ENCODE measurements around the gene GTPBP1.

The GTPBP1 gene

DNA sequence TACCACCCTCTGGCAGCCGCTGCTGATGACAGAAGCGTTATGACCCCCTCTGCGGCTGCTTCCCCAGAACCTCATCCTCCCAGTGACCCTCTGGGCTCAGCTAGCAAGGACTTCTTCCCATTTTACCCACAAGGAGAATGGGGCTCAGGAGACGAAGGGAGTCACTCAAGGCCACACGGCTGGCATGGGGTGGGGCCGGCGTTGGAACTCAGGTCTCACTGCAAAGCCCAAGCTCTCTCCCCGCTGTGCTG, 66.8 kb downstream of the GTPBP1 start:
- Histone ChIP-seq H3K4me1 (ENCODE audit: control insufficient read depth, low read length) (no peaks in the 10 kb centered on the region), H3K4me3 (ENCODE audit: low read length) (no peak overlapping the region), H3K27me3 (ENCODE audit: control insufficient read depth, low read length) (no peaks in the 10 kb centered on the region), H3K79me2 (ENCODE audit: control insufficient read depth, low read length) (no peaks in the 10 kb centered on the region), H3K9me3 (ENCODE audit: control insufficient read depth, insufficient read depth, low read length) (no peaks in the 10 kb centered on the region), H3K9me2 (replicated peaks; ENCODE audit: control insufficient read depth, low read length) (no peaks in the 10 kb centered on the region), H3K27ac (ENCODE audit: low read depth, low read length) (no peak overlapping the region), H3K4me2 (ENCODE audit: low read length) (no peak overlapping the region), H4K20me1 (ENCODE audit: control insufficient read depth, insufficient read depth, low read depth, low read length) (no peaks in the 10 kb centered on the region), H3F3A (ENCODE audit: control insufficient read depth, insufficient read depth) (no peaks in the 10 kb centered on the region), H3K36me3 (ENCODE audit: control insufficient read depth, low read length) (no peaks in the 10 kb centered on the region)
- TF ChIP-seq, protein P1, sequence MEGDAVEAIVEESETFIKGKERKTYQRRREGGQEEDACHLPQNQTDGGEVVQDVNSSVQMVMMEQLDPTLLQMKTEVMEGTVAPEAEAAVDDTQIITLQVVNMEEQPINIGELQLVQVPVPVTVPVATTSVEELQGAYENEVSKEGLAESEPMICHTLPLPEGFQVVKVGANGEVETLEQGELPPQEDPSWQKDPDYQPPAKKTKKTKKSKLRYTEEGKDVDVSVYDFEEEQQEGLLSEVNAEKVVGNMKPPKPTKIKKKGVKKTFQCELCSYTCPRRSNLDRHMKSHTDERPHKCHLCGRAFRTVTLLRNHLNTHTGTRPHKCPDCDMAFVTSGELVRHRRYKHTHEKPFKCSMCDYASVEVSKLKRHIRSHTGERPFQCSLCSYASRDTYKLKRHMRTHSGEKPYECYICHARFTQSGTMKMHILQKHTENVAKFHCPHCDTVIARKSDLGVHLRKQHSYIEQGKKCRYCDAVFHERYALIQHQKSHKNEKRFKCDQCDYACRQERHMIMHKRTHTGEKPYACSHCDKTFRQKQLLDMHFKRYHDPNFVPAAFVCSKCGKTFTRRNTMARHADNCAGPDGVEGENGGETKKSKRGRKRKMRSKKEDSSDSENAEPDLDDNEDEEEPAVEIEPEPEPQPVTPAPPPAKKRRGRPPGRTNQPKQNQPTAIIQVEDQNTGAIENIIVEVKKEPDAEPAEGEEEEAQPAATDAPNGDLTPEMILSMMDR (IDR thresholded peaks at IDR 0.05; ENCODE audit: low read depth, low read length, poor library complexity, severe bottlenecking), result no peak
- no peak for TF ChIP-seq EZH2phosphoT487 (IDR thresholded peaks at IDR 0.05; ENCODE audit: borderline replicate concordance, low read length)

DNA sequence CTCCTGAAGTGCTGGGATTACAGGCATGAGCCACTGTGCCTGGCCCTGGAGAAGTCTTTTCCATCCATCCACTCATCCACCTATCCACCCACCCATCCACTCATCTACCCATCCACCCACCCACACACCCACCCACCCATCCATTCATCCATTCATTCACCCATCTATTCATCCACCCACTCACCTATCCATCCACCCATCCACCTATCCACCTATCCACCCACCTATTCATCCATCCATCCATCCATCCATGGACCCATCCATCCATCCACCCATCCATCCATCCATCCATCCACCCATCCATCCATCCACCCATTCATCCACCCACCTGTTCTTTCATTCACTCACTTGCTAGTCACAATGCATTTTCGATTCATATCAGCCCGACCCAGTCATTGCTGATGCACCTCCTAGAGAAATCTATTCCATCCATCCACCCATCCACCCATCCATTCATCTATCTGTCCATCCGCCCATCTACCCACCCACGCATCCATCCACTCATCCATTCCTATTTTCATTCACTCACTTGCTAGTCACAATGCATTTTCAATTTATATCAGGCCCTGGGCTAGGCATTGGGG, 67.7 kb downstream of the GTPBP1 start:
- no peak overlapping the region for H3K4me2 ChIP-seq (ENCODE audit: low read length)
- H3F3A ChIP-seq (ENCODE audit: control insufficient read depth, insufficient read depth), result no peaks in the 10 kb centered on the region
- no peaks in the 10 kb centered on the region for H3K9me2 ChIP-seq (replicated peaks; ENCODE audit: control insufficient read depth, low read length)
- no peaks in the 10 kb centered on the region for H4K20me1 ChIP-seq (ENCODE audit: control insufficient read depth, insufficient read depth, low read depth, low read length)
- no peak overlapping the region for H3K27ac ChIP-seq (ENCODE audit: low read depth, low read length)
- TF ChIP-seq, protein P1 (IDR thresholded peaks at IDR 0.05; ENCODE audit: low read depth, low read length, poor library complexity, severe bottlenecking), result no peak
- TF ChIP-seq EZH2phosphoT487 (IDR thresholded peaks at IDR 0.05; ENCODE audit: borderline replicate concordance, low read length), result no peak
- no peaks in the 10 kb centered on the region for H3K79me2 ChIP-seq (ENCODE audit: control insufficient read depth, low read length)
- no peaks in the 10 kb centered on the region for H3K36me3 ChIP-seq (ENCODE audit: control insufficient read depth, low read length)
- no peaks in the 10 kb centered on the region for H3K9me3 ChIP-seq (ENCODE audit: control insufficient read depth, insufficient read depth, low read length)
- no peak overlapping the region for H3K4me3 ChIP-seq (ENCODE audit: low read length)
- H3K27me3 ChIP-seq (ENCODE audit: control insufficient read depth, low read length), result no peaks in the 10 kb centered on the region
- H3K4me1 ChIP-seq (ENCODE audit: control insufficient read depth, low read length), result no peaks in the 10 kb centered on the region

DNA sequence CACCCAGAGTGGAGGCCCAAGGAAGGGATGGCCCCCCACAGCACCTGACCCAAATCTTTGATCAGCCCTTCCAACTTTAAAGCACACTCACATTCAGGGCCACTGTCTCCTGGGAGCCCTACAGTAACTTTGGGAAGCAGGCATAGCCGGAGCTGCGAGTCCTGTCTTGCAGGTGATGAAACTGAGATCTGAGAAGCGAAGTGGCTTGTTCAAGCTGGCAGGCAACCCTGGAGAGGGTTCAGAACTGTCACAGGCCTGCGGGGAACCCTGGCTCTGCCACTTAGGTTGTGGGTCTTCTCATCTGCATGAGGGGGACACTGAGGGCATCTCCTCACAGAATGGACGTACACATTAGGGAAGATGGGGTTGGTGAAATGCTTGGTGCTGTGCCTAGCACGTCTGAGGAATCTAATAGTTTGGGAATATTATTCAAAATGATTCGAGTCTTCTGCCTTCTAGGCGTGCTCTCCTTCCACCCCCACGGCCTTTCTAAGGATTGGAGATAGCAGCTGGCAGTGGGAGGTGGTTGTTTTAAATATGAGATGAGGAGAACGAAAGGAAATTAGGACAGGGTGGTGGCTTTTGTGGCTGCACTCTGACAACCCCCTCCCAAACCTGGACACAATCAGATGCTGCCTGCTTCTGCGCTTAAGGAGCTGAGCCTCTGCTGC, 68.9 kb downstream of the GTPBP1 start:
- Histone ChIP-seq H3K4me2 (ENCODE audit: low read length) (no peak overlapping the region), H3K27ac (ENCODE audit: low read depth, low read length) (no peak overlapping the region), H3F3A (ENCODE audit: control insufficient read depth, insufficient read depth) (no peaks in the 10 kb centered on the region), H3K36me3 (ENCODE audit: control insufficient read depth, low read length) (no peaks in the 10 kb centered on the region), H4K20me1 (ENCODE audit: control insufficient read depth, insufficient read depth, low read depth, low read length) (no peaks in the 10 kb centered on the region), H3K4me1 (ENCODE audit: control insufficient read depth, low read length) (no peaks in the 10 kb centered on the region), H3K9me2 (replicated peaks; ENCODE audit: control insufficient read depth, low read length) (no peaks in the 10 kb centered on the region), H3K4me3 (ENCODE audit: low read length) (no peak overlapping the region), H3K27me3 (ENCODE audit: control insufficient read depth, low read length) (no peaks in the 10 kb centered on the region), H3K9me3 (ENCODE audit: control insufficient read depth, insufficient read depth, low read length) (no peaks in the 10 kb centered on the region), H3K79me2 (ENCODE audit: control insufficient read depth, low read length) (no peaks in the 10 kb centered on the region)
- TF ChIP-seq, protein P1 (IDR thresholded peaks at IDR 0.05; ENCODE audit: low read depth, low read length, poor library complexity, severe bottlenecking), result no peak
- TF ChIP-seq EZH2phosphoT487 (IDR thresholded peaks at IDR 0.05; ENCODE audit: borderline replicate concordance, low read length), result no peak
